ENCODE results near the gene ATP5ME.
"Not testable (repeated sequence)": the region's sequence is repeated elsewhere in the genome, so short reads cannot be mapped to it uniquely, and the experiment has no call there.

The ATP5ME gene

GRCh38 chr4:708631-708933 lies 34.5 kb upstream of the ATP5ME start:
- H3K36me3 ChIP-seq (ENCODE audit: low read depth): peaks cover 19% of the 10 kb centered on the region
- no peak for TF ChIP-seq CTCF (IDR thresholded peaks at IDR 0.05; ENCODE audit: poor library complexity, severe bottlenecking)
- H3K4me1 ChIP-seq (ENCODE audit: insufficient read depth, poor library complexity, severe bottlenecking): no peaks in the 10 kb centered on the region
- no peak overlapping the region for H3K27ac ChIP-seq (ENCODE audit: poor library complexity, severe bottlenecking)
- no peaks in the 10 kb centered on the region for H3K9me3 ChIP-seq (ENCODE audit: severe bottlenecking)
- ATAC-seq (ENCODE audit: low read depth) (no peak), DNase-seq (ENCODE audit: low spot score) (no peak)
- H3K27me3 ChIP-seq (ENCODE audit: insufficient read depth, poor library complexity, severe bottlenecking): no peaks in the 10 kb centered on the region
- no peak overlapping the region for H3K4me3 ChIP-seq (ENCODE audit: severe bottlenecking)

GRCh38 chr4:707929-708630 lies 34.0 kb upstream of the ATP5ME start:
- no peak for TF ChIP-seq CTCF (IDR thresholded peaks at IDR 0.05; ENCODE audit: poor library complexity, severe bottlenecking)
- Histone ChIP-seq H3K9me3 (ENCODE audit: severe bottlenecking) (no peaks in the 10 kb centered on the region), H3K4me1 (ENCODE audit: insufficient read depth, poor library complexity, severe bottlenecking) (no peaks in the 10 kb centered on the region), H3K27ac (ENCODE audit: poor library complexity, severe bottlenecking) (no peak overlapping the region), H3K4me3 (ENCODE audit: severe bottlenecking) (no peak overlapping the region), H3K27me3 (ENCODE audit: insufficient read depth, poor library complexity, severe bottlenecking) (no peaks in the 10 kb centered on the region), H3K36me3 (ENCODE audit: low read depth) (peaks cover 19% of the 10 kb centered on the region)
- ATAC-seq (ENCODE audit: low read depth) (no peak), DNase-seq (ENCODE audit: low spot score) (peak; percentile 46)

GRCh38 chr4:706834-707598 lies 32.9 kb upstream of the ATP5ME start:
- Histone ChIP-seq H3K36me3 (ENCODE audit: low read depth) (peaks cover 13% of the 10 kb centered on the region), H3K27ac (ENCODE audit: poor library complexity, severe bottlenecking) (no peak overlapping the region), H3K4me3 (ENCODE audit: severe bottlenecking) (peak overlapping the region; percentile 13), H3K27me3 (ENCODE audit: insufficient read depth, poor library complexity, severe bottlenecking) (no peaks in the 10 kb centered on the region), H3K4me1 (ENCODE audit: insufficient read depth, poor library complexity, severe bottlenecking) (no peaks in the 10 kb centered on the region), H3K9me3 (ENCODE audit: severe bottlenecking) (no peaks in the 10 kb centered on the region)
- DNase-seq (ENCODE audit: low spot score) (peak; percentile 34), ATAC-seq (ENCODE audit: low read depth) (no peak)
- no peak for TF ChIP-seq CTCF (IDR thresholded peaks at IDR 0.05; ENCODE audit: poor library complexity, severe bottlenecking)

- Histone ChIP-seq H3K36me3 (ENCODE audit: low read depth) (peaks cover 10% of the 10 kb centered on the region; the same call in 1 of the 2 replicates), H3K4me3 (ENCODE audit: severe bottlenecking) (peak overlapping the region; percentile 97), H3K27ac (ENCODE audit: poor library complexity, severe bottlenecking) (peak overlapping the region; percentile 57)
- not testable (repeated sequence) for H3K9me3 ChIP-seq (ENCODE audit: severe bottlenecking); H3K4me1 ChIP-seq (ENCODE audit: insufficient read depth, poor library complexity, severe bottlenecking); DNase-seq (ENCODE audit: low spot score); ATAC-seq (ENCODE audit: low read depth); H3K27me3 ChIP-seq (ENCODE audit: insufficient read depth, poor library complexity, severe bottlenecking)
Measured at GRCh38 chr4:706083-706633, 32.1 kb upstream of the ATP5ME start.

GRCh38 chr4:705278-706082 lies 31.4 kb upstream of the ATP5ME start, which contains the start of gene PCGF3:
Gene PCGF3 (plus strand): TSS chr4:705832. CDS start chr4:733681, 27,849 bp downstream.
- no peak for TF ChIP-seq CTCF (IDR thresholded peaks at IDR 0.05; ENCODE audit: poor library complexity, severe bottlenecking)
- Histone ChIP-seq H3K9me3 (ENCODE audit: severe bottlenecking) (no peaks in the 10 kb centered on the region), H3K4me1 (ENCODE audit: insufficient read depth, poor library complexity, severe bottlenecking) (no peaks in the 10 kb centered on the region), H3K27ac (ENCODE audit: poor library complexity, severe bottlenecking) (peak within 1 kb of the TSS; percentile 57), H3K4me3 (ENCODE audit: severe bottlenecking) (peak within 1 kb of the TSS; percentile 97), H3K36me3 (ENCODE audit: low read depth) (peaks cover 9% of the 10 kb centered on the region; the same call in 1 of the 2 replicates), H3K27me3 (ENCODE audit: insufficient read depth, poor library complexity, severe bottlenecking) (no peaks in the 10 kb centered on the region)
- ATAC-seq (ENCODE audit: low read depth) (peak; percentile 93), DNase-seq (ENCODE audit: low spot score) (peak; percentile 92)

Data from RWPE2 (cell line).